HG03135 (cell line): ENCODE results near the gene RNF208.

Experiments
- ATAC-seq: cut with Tn5 transposase; IDR thresholded peaks from one replicate; pipeline ENCODE4 v1.9.1; 2021; ENCODE audit warnings: mild to moderate bottlenecking, moderate library complexity; ENCODE audit not compliant: unreplicated experiment

RNF208 gene

GRCh38 chr9:137215196-137215986 lies 6.6 kb downstream of the RNF208 start:
- no peak for ATAC-seq

DNA sequence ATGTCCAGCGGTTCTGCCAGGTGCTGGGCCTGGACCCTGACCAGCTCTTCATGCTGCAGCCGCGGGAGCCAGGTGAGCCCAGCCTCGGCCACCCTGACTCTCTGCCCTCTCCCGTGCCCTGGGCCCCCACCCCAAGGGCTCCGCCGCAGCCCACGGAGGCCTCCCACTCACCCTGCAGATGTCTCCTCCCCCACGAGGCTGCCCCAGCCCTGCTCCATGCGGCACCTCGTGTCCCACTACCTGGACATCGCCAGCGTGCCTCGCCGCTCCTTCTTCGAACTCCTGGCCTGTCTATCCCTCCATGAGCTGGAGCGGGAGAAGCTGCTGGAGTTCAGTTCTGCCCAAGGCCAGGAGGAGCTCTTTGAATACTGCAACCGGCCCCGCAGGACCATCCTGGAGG lies 7.4 kb downstream of the RNF208 start:
- ATAC-seq, result no peak

DNA sequence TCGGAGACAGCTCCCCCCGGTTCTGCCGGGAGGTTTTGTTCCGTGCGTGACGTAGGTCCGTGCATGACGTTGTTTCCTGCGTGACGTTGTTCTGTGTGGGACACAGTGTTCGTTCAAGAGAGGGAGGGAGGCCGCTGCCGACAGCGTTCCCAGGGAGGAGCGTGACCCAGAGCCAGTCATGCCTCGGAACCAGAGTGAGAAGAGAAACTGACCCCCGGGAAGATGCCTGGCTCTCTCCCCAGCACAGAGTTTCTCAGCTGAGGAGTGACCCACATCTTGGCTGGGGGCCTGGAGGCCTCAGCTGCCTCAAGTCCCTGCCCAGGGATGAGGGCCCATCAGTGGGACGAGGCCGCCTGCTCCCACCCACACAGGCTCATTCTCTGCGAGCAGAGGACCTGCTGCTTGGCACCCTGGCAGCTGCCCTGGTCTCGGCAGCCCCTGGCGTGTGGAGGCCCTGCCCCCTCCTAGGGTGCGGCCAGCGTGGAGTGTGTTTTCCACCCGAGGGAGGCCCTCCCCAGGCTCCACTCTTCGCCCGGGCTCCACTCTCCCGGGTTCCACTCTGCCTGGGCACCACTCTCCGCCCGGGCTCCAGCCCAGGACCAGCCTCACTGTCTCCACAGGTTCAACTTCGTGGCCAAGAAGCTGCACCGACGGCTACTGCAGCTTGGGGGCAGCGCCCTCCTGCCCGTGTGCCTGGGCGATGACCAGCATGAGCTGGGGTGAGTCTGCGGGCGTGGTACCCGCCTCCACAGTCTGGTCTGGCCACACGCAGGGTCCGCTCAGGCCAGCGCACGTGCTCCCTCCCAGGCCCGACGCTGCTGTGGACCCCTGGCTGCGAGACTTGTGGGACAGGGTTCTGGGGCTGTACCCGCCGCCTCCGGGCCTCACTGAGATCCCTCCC lies 8.6 kb downstream of the RNF208 start:
- no peak for ATAC-seq

- no peak for ATAC-seq
Observed at GRCh38 chr9:137212520-137212919, 9.5 kb downstream of the RNF208 start.

GRCh38 chr9:137211532-137211931 lies 10.5 kb downstream of the RNF208 start:
- no peak for ATAC-seq

GRCh38 chr9:137206602-137207001 lies 15.4 kb downstream of the RNF208 start:
- ATAC-seq, result no peak

- ATAC-seq, result peak; percentile 40
Observed at GRCh38 chr9:137205126-137206069, 16.6 kb downstream of the RNF208 start, which contains the start of the genes NDOR1 and TMEM203. Gene NDOR1, plus strand, starts transcription at chr9:137205700. Its CDS starts 78 bp downstream, at chr9:137205778. Gene TMEM203, minus strand, starts transcription at chr9:137205648. Its CDS starts 234 bp downstream, at chr9:137205414.

- ATAC-seq, result no peak
Observed at GRCh38 chr9:137204731-137205125, 17.3 kb downstream of the RNF208 start.

DNA sequence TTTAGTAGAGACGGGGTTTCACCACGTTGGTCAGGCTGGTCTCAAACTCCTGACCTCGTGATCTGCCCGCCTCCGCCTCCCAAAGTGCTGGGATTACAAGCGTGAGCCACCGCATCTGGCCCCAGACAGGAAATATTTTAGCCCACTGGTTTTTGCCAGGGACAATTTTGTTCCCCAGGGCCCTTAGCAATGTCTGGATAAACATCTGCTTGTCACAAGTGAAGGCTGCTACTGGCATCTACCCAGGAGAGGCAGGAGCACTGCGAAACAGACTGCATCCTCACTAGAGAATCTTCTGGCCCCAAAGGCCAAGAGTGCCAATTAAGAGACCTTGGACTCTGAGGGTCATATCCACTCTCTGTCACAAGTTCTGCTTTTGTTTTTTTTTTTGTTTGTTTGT lies 19.1 kb downstream of the RNF208 start:
- ATAC-seq, result no peak

DNA sequence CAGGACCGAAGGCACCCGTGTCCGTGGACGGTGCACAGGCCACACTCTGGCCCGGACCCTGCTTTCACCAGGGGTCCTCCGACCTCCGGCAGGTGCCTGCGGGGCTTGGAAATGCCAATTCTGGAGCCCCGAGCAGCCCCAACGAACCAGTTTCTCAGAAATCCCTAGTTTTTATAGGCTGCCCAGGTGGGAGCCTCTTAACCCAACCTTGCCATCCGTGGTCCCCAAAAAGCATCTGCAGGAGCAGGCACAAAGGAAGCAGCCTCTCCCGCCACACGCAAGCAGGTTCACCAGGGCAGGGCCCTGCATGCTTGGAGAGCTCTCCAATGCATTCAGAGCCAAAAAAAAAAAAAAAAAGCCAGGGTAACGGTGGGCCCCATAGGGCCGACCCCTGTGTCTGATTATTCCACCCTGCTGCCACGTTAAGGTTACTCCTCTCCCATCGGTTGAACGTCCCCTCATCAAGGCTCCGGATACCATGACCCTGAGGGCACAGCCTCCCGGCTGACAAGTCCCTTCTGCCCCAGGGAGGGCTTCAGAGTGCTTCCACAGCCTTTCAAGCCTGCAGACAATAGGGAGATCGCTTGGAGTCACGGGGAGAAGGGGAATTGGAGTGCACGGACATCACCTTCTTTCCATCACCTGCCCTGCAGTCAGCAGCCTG lies 20.7 kb downstream of the RNF208 start:
- no peak for ATAC-seq

DNA sequence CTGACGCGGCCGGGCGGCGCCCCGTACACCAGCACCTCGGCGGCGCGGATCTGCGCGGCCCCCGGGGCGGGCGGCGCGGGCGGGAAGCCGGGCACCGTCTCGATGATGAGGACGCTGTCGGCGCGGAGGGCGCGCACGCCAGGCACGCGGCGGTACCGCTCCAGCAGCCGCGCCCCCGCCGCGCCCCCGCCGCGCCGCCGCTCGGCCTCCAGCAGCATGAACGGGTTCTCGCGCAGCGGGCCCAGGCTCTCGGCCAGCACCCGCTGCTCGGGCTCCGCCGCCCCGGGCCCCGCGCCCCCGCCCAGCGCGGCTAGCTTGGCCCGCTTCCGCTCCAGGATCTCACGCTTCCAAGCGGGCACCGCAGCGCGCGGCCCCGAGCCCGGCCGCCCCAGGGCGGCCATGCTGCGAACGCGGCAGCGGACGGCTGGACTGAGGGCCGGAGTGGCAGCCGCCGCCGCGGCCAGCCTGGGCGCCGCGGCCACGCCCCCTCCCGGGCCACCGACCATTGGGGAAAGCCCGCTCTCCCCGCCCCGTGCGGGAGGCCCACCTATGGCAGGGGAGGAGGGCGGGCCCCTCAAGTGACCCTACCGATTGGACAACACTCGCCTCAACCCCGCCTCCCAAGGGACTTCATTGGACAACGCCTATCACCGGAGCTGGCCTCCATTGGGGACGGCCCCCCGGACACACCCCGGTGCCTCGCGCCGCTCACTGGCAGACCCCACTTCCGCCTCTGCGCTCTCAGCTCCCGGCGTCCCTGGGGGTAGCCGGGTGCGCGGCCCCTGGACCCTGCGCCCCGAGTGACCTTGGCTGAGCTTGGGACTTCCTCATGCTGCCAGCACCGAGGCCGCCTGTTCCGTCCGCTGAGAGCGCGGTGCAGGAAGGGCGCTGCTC lies 21.5 kb downstream of the RNF208 start, which contains the start of gene TPRN:
TSS of gene TPRN (minus strand) at position 431 of the 894 bp plus-strand sequence. CDS start at position 401, 30 bp downstream.
- ATAC-seq, result peak; percentile 84

GRCh38 chr9:137199411-137200121 lies 22.5 kb downstream of the RNF208 start:
- ATAC-seq, result no peak

GRCh38 chr9:137198902-137199283 lies 23.1 kb downstream of the RNF208 start:
- ATAC-seq, result no peak

GRCh38 chr9:137198051-137198901 lies 23.8 kb downstream of the RNF208 start:
- no peak for ATAC-seq

- no peak for ATAC-seq
Observed at GRCh38 chr9:137195525-137196220, 26.4 kb downstream of the RNF208 start.

DNA sequence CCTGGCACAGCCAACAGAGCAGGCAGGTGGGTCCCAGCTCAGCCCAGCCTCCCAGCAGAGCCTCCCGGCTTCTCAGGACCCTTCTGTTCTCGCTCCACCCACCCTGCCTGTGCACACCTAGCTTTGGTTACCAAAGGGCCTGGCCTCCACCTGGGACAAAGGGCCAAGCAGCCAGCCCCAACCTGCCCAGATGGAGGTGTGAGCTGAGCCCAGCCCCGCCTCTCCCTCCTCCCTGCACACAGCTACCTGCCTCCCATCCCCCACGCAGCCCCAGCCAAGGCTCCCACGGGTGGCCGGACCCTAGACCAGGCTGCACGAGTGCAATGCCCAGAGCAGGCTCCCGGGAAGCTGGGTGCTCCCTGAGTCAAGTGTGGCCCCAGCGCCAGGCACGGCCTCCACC lies 27.1 kb downstream of the RNF208 start:
- ATAC-seq, result no peak

DNA sequence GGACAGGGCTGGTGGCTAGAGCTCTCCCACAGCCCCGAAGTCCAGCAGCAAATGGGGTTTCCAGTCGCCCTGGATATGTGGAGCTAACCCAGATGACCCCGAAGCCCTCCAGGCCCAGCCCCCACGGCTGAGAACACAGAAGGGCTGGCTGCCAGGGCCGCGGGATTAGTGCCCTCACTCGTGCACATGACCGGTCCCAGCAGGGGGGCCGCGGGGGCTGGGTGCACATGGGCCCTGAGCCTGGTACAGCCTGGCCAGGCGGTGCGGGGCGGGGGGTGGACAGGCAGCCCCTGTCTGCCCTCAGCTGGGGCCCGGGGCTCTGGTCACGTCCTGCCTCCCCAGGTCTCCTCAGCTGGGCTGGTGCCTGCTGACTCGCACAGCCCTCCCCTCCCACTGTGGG lies 27.7 kb downstream of the RNF208 start:
- ATAC-seq, result no peak
